Mesodermal cell (in vitro differentiated cells): ENCODE results near the gene SPINDOC.
"Not testable (repeated sequence)": the region's sequence is repeated elsewhere in the genome, so short reads cannot be mapped to it uniquely, and the experiment has no call there.

Source experiments
- H3K27ac ChIP-seq: 2 replicates; pipeline ENCODE4 v1.7.0; 2013; ENCODE audit warnings: mild to moderate bottlenecking, low read depth, low read length, moderate library complexity; ENCODE audit not compliant: severe bottlenecking
- H3K36me3 ChIP-seq: 2 replicates; pipeline ENCODE4 v1.7.1; 2013; ENCODE audit warnings: mild to moderate bottlenecking, low read length, moderate library complexity; ENCODE audit not compliant: control insufficient read depth, insufficient read depth
- H3K4me1 ChIP-seq: one replicate; pipeline ENCODE4 v1.7.1; 2013; ENCODE audit warnings: mild to moderate bottlenecking, low read length; ENCODE audit not compliant: insufficient read depth, control insufficient read depth, poor library complexity, severe bottlenecking
- H3K4me3 ChIP-seq: 2 replicates; pipeline ENCODE4 v1.7.0; 2013; ENCODE audit warnings: low read length, control low read depth, mild to moderate bottlenecking; ENCODE audit not compliant: insufficient read depth, poor library complexity, severe bottlenecking; ENCODE audit errors: extremely low read depth
- H3K9me3 ChIP-seq: 2 replicates; pipeline ENCODE4 v1.7.1; 2013; ENCODE audit warnings: mild to moderate bottlenecking, low read length, moderate library complexity; ENCODE audit not compliant: control insufficient read depth
- WGBS, 2 experiments: methylation state at CpG; one replicate each; pipeline ENCODE4 v1.1.5; 2013; ENCODE audit warnings: missing lambda C conversion rate in 2 of 2; ENCODE audit not compliant: insufficient coverage in 2 of 2; 5-methylcytosine and 5-hydroxymethylcytosine counted together

Gene SPINDOC

DNA sequence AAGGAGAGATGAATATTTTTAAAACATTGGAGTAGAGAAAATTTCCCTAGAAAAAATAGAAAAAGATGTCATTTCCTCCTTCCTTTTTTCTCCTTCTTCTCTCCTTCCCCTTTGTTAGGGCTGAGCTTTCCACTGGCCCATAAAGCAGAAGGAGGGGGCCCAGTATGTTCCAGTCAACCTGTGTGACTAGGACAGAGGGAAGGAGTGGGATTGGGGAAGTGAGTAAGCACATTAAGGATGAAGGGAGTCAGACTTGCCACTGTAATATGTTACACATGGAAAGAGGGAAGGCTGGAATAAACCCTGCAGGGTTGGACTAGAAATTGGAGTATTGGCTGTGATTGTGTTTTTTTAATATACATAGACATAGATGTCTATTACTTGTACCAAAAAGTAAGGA is 20.1 kb upstream of the SPINDOC start:
- Histone ChIP-seq H3K4me3 (no peak overlapping the region), H3K4me1 (no peaks in the 10 kb centered on the region), H3K27ac (no peak overlapping the region), H3K36me3 (no peaks in the 10 kb centered on the region), H3K9me3 (peaks cover 12% of the 10 kb centered on the region)

DNA sequence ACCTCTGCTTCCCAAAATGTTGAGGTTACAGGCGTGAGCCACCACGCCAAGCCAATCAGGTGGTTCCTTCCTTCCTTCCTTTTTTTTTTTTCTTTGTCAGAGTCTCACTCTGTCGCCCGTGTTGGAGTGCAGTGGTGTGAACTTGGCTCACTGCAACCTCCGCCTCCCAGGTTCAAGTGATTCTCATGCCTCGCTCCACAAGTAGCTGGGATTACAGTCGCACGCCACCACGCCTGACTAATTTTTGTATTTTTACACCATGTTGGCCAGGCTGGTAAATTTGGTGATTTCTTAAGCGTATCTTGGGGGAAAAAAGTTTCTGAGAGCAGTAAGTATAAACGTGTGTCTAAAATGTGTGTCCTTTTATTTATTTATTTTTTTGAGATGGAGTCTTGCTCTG is 18.2 kb upstream of the SPINDOC start:
- no peaks in the 10 kb centered on the region for H3K36me3 ChIP-seq
- peaks cover 12% of the 10 kb centered on the region for H3K9me3 ChIP-seq
- no peak overlapping the region for H3K4me3 ChIP-seq
- H3K4me1 ChIP-seq: no peaks in the 10 kb centered on the region
- H3K27ac ChIP-seq: no peak overlapping the region
- WGBS, 2 experiments: 95% methylated on average over 7 to 10 of the region's 11 CpGs

DNA sequence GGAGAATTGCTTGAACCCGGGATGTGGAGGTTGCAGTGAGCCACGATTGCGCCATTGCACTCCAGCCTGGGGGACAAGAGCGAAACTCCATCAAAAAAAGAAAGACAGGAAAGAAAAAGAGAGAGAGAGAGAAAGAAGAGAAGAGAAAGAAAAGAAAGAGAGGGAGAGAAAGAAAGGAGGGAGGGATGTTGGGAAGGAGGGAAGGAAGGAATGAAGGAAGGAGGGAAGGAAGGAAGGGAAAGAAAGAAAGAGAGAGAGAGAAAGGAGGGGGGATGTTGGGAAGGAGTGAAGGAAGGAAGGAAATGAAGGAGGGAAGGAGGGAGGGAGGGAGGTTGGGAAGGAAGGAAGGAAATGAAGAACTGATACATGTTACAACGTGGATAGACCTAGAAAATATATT is 12.3 kb upstream of the SPINDOC start:
- no peaks in the 10 kb centered on the region for H3K36me3 ChIP-seq

DNA sequence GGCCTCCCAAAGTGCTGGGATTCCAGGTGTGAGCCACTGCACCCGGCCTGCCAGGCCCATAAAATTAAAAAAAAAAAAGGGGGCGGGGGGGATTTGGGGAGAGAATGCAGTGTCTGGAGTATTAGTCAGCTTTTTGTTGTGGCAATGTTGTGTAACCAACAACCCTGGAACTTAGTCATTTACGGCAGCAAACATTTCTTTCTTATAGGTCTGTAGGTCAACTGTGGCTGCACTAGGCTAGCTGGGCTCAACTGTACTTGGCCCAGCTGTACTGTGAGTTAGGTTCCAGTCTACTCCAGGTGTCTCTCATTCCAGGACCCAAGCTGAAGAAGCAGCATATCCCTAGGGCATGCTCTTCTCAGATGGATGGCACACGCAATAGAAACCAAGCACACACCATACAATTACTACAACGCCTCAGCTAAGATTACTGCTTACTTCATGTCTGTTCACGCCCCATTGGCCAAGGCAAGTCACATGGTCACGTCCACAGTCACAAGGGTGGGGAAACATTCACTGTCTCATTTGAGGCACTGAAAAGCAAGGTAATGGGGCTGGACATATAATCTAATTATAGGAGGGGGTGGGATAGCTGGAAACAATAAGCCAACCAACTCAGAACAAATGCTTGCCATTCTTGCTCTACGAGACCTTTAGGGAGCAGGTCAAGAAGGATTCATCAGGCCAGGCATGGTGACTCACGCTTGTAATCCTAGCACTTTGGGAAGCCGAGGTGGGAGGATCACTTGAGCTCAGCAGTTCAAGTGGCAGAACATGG is 10.4 kb upstream of the SPINDOC start:
- H3K9me3 ChIP-seq: no peaks in the 10 kb centered on the region
- H3K27ac ChIP-seq: peak overlapping the region; percentile 65
- H3K4me1 ChIP-seq: peaks cover 10% of the 10 kb centered on the region
- 78 to 85% methylated on average over 7 to 9 of the region's 10 CpGs for WGBS, 2 experiments
- H3K36me3 ChIP-seq: no peaks in the 10 kb centered on the region
- no peak overlapping the region for H3K4me3 ChIP-seq

More for the DNA sequence above, 12.3 kb upstream of the SPINDOC start:
- 57 to 74% methylated on average over 1 to 4 of the region's 5 CpGs for whole genome bisulfite sequencing, 2 experiments
- H3K4me3 ChIP-seq: no peak overlapping the region
- no peak overlapping the region for H3K27ac ChIP-seq
- no peaks in the 10 kb centered on the region for H3K9me3 ChIP-seq
- peaks cover 10% of the 10 kb centered on the region for H3K4me1 ChIP-seq

DNA sequence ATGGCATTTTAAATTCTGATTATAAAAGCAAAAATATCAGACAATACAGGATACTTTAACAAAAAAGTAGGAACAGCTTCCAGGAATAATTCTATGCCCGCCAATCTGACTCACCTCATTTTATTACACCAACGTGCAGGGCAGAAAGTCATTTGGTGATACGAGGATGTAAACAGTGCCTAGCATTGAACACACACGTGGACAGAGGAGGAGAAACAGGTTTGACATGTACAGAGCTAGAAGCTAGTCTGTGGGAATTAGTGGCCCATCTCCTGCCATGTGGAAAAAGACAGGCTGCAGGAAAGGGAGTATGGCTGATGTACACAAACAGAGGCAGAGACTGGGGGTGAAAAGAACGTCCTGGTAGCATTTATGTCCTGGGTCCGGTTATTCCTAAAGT is 9.0 kb upstream of the SPINDOC start:
- Histone ChIP-seq H3K27ac (no peak overlapping the region), H3K4me1 (peaks cover 10% of the 10 kb centered on the region), H3K4me3 (no peak overlapping the region), H3K36me3 (no peaks in the 10 kb centered on the region), H3K9me3 (no peaks in the 10 kb centered on the region)
- 85 to 96% methylated on average over 5 to 6 of the region's 6 CpGs for WGBS, 2 experiments

DNA sequence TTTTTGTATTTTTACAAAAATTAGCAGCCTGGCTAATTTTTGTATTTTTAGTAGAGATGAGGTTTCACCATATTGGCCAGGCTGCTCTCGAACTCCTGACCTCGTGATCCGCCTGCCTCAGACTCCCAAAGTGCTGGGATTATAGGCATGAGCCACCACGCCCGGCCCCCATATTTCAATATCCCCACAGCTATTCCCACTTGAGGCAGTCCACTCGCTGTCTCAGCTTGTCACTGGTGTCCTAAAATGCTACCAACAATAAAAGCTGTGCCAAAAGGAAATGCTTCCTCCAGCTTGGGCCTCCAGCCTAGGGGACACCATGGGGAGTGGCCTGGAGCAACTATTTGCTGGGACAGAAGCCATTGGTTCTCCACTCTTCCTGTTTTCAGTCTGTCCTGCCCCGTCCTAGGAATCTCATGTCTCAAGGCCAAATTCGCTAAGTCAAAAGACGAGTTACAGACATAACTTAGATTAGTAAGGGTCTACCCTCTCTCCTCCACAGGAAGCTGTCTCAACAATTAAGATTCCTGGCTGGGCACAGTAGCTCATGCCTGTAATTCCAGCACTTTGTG is 7.3 kb upstream of the SPINDOC start:
- H3K9me3 ChIP-seq: no peaks in the 10 kb centered on the region
- WGBS, 2 experiments: 85 to 98% methylated on average over 5 to 6 of the region's 9 CpGs

DNA sequence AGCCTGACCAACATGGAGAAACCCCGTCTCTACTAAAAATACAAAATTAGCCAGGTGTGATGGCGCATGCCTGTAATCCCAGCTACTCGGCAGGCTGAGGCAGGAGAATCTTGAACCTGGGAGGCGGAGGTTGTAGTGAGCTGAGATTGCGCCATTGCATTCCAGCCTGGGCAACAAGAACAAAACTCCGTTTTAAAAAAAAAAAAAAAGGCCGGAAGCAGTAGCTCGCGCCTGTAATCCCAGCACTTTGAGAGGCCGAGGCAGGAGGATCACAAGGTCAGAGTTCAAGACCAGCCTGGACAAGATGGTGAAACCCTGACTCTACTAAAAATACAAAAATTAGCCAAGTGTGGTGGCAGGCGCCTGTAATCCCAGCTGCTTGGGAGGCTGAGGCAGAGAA is 2.9 kb upstream of the SPINDOC start:
- 91 to 97% methylated on average over 5 to 7 of the region's 11 CpGs for WGBS, 2 experiments

More for the DNA sequence above, 7.3 kb upstream of the SPINDOC start:
- H3K4me3 ChIP-seq: no peak overlapping the region
- no peaks in the 10 kb centered on the region for H3K36me3 ChIP-seq
- H3K27ac ChIP-seq: peak overlapping the region; percentile 49
- H3K4me1 ChIP-seq: peaks cover 10% of the 10 kb centered on the region

DNA sequence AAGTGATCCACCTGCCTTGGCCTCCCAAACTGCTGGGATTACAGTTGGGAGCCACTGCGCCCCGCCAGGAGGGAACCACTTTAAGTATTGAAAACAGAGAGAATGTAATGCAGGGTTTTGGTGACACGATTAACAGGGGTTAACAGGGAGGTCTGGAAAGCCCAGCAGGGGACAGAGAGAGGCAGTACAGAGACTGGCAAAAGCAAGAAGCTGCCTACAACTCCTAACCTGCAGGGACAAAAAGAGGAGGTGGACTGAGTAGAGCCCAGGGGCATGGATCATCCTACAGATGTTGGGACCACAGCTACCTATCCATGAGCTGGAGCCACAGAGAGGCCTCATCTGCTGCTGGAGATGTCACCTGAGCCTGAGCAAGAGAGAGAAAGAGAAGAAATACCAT is 1.7 kb upstream of the SPINDOC start:
- peaks cover 13% of the 10 kb centered on the region for H3K4me1 ChIP-seq
- 72 to 78% methylated on average over 3 of the region's 3 CpGs for whole genome bisulfite sequencing, 2 experiments
- H3K4me3 ChIP-seq: no peak overlapping the region
- H3K27ac ChIP-seq: no peak overlapping the region
- H3K9me3 ChIP-seq: no peaks in the 10 kb centered on the region
- peaks cover 18% of the 10 kb centered on the region for H3K36me3 ChIP-seq

More for the DNA sequence above, 2.9 kb upstream of the SPINDOC start:
- not testable (repeated sequence) for H3K4me1 ChIP-seq, H3K36me3 ChIP-seq, H3K27ac ChIP-seq, H3K9me3 ChIP-seq, H3K4me3 ChIP-seq

DNA sequence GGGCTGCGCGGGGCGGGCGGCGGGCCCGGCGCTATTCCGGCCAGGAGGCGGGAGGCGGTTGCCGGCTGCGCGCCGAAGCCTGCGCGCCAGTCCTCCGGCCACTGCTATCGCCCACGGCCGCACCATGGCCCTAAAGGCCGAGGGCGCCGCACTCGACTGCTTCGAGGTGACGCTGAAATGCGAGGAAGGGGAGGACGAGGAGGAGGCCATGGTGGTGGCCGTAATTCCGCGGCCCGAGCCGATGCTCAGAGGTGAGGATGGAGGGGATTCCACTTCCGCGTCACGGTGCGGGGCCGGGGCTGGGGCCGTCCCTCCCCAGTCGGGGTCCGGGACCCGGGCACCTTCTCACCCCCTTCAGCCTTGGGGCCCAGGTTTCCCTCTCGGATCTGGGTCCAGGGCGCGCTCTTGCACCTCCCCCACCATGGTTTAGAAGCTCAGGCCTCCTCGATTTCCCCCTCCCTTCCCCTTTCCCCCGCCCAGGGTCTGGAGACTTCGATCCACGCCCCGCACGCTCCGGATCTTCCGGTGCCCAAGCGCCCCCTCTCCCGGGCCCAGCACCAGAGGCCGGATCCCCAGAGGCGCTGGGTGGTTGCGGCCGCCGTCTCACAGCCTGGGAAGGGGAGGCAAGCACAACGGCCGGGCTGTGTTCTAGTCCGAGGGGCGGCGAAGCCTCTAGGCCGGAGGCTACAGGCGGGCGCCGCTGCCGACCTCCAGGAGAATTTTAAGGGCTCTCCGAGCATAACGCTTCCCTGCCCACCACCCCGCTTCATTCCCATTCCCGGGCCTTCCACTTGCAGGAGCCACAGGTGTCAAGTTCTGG is 517 bp downstream of the SPINDOC start:
- Histone ChIP-seq H3K4me1 (peaks cover 13% of the 10 kb centered on the region), H3K27ac (peak overlapping the region; percentile 73), H3K4me3 (peak overlapping the region; percentile 89), H3K36me3 (peaks cover 40% of the 10 kb centered on the region), H3K9me3 (no peaks in the 10 kb centered on the region)
- WGBS, 2 experiments: 1% methylated on average over 63 to 68 of the region's 74 CpGs

DNA sequence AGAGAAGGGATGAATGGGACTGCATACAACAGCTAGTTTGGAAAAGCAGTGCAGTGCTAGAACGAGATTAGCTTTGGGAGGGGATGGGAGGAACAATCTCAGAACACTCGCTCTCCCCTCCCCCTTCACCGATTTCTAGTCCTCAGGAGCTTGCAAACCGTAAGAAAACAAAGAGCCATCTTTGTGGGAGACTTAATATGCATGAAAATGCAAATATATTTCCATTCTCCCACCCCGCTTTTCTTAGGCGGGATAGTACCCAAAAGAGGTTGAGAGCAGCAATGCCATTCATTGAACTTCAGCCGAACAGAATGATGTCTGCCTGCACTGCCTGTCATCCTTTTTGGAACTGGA is 1.1 kb downstream of the SPINDOC start:
- H3K36me3 ChIP-seq: peaks cover 44% of the 10 kb centered on the region
- H3K27ac ChIP-seq: peak overlapping the region; percentile 73
- 5 to 13% methylated on average over 2 to 3 of the region's 7 CpGs for WGBS, 2 experiments
- H3K4me1 ChIP-seq: peaks cover 13% of the 10 kb centered on the region
- H3K9me3 ChIP-seq: no peaks in the 10 kb centered on the region
- H3K4me3 ChIP-seq: peak overlapping the region; percentile 89
